Smooth muscle cell (in vitro differentiated cells): ENCODE measurements around the gene C6orf141. TPM values are rescaled to one million over a fixed set of nuclear protein-coding genes. Genes with fewer than 3 reads are reported as not detected.

Experiments used
- DNase-seq: peaks from one replicate; lab custom pipeline; 2025; ENCODE audit not compliant: unreplicated experiment; lab: John Stamatoyannopoulos, UW
- H2AFZ ChIP-seq: fragments of 200-600 bp; sonication (generic); 2 replicates; pipeline ENCODE4 v1.6.0; 2016; ENCODE audit warnings: antibody characterized with exemption, low read depth, mild to moderate bottlenecking
- H3F3A ChIP-seq: fragments of 200-600 bp; sonication (generic); 2 replicates; pipeline ENCODE4 v1.6.0; 2017; ENCODE audit warnings: antibody characterized with exemption, low read depth
- H3K27ac ChIP-seq: fragments of 200-600 bp; sonication (generic); 2 replicates; pipeline ENCODE4 v1.5.1; 2016; ENCODE audit warnings: low read depth, mild to moderate bottlenecking
- H3K27me3 ChIP-seq: fragments of 200-600 bp; sonication (generic); 2 replicates; pipeline ENCODE4 v1.6.1; 2016; ENCODE audit warnings: low read depth, mild to moderate bottlenecking
- H3K36me3 ChIP-seq: fragments of 200-600 bp; sonication (generic); 2 replicates; pipeline ENCODE4 v1.5.1; 2016; ENCODE audit warnings: low read depth
- H3K4me1 ChIP-seq: fragments of 200-600 bp; sonication (generic); 2 replicates; pipeline ENCODE4 v1.5.1; 2016; ENCODE audit warnings: low read depth
- H3K4me2 ChIP-seq: fragments of 200-600 bp; sonication (generic); 2 replicates; pipeline ENCODE4 v1.6.0; 2016; ENCODE audit warnings: mild to moderate bottlenecking
- H3K4me3 ChIP-seq: fragments of 200-600 bp; sonication (generic); 2 replicates; pipeline ENCODE4 v1.5.1; 2016; ENCODE audit warnings: mild to moderate bottlenecking
- H3K79me2 ChIP-seq: fragments of 200-600 bp; sonication (generic); 2 replicates; pipeline ENCODE4 v1.6.0; 2016; ENCODE audit warnings: low read depth, mild to moderate bottlenecking
- H3K9ac ChIP-seq: fragments of 200-600 bp; sonication (generic); 2 replicates; pipeline ENCODE4 v1.6.0; 2016; ENCODE audit warnings: low read depth
- H3K9me3 ChIP-seq: fragments of 200-600 bp; sonication (generic); replicated peaks from 2 replicates; pipeline ENCODE4 v1.5.1; 2016; ENCODE audit warnings: low read depth
- H4K20me1 ChIP-seq: fragments of 200-600 bp; sonication (generic); 2 replicates; pipeline ENCODE4 v1.6.0; 2016; ENCODE audit warnings: low read depth
- WGBS: methylation state at CpG from one replicate; pipeline ENCODE4 v1.1.7; 2016; ENCODE audit warnings: low lambda C conversion rate; 5-methylcytosine and 5-hydroxymethylcytosine counted together
- polyA plus RNA-seq: library from polyadenylated mRNA; unstranded; fragments of >200 nt; fragmentation: Nextera tagmentation; extraction: Ambion mirVana; gene quantifications from 2 replicates; pipeline ENCODE4 v1.2.1, GENCODE V29; 2016
- total RNA-seq: library from RNA; depleted of rRNA; stranded (reverse); fragments of >200 nt; gene quantifications from 2 replicates; pipeline ENCODE4 v1.2.3, GENCODE V29; 2014
- TF ChIP-seq, protein P1 (sequence below): fragments of 200-600 bp; sonication (generic); IDR thresholded peaks from 2 replicates; pipeline ENCODE4 v1.5.1; 2017; ENCODE audit warnings: borderline replicate concordance, mild to moderate bottlenecking, antibody characterized with exemption; ENCODE audit not compliant: insufficient read depth, poor library complexity, severe bottlenecking

Gene C6orf141
- total and polyA plus RNA-seq, 2 experiments from 2014 or later = 1.5 to 4.1 TPM

GRCh38 chr6:49509342-49509741 is 41.1 kb upstream of the C6orf141 start:
- no peaks in the 10 kb centered on the region for H3K9me3 ChIP-seq
- H2AFZ ChIP-seq = no peak overlapping the region
- no peaks in the 10 kb centered on the region for H4K20me1 ChIP-seq
- H3K4me3 ChIP-seq = no peak overlapping the region
- no peak for DNase-seq
- no peaks in the 10 kb centered on the region for H3K36me3 ChIP-seq
- 84% methylated on average over 3 of the region's 3 CpGs for WGBS
- H3K9ac ChIP-seq = no peak overlapping the region
- no peaks in the 10 kb centered on the region for H3K27me3 ChIP-seq
- H3F3A ChIP-seq = no peaks in the 10 kb centered on the region
- no peak overlapping the region for H3K4me2 ChIP-seq
- no peaks in the 10 kb centered on the region for H3K4me1 ChIP-seq
- TF ChIP-seq, protein P1, sequence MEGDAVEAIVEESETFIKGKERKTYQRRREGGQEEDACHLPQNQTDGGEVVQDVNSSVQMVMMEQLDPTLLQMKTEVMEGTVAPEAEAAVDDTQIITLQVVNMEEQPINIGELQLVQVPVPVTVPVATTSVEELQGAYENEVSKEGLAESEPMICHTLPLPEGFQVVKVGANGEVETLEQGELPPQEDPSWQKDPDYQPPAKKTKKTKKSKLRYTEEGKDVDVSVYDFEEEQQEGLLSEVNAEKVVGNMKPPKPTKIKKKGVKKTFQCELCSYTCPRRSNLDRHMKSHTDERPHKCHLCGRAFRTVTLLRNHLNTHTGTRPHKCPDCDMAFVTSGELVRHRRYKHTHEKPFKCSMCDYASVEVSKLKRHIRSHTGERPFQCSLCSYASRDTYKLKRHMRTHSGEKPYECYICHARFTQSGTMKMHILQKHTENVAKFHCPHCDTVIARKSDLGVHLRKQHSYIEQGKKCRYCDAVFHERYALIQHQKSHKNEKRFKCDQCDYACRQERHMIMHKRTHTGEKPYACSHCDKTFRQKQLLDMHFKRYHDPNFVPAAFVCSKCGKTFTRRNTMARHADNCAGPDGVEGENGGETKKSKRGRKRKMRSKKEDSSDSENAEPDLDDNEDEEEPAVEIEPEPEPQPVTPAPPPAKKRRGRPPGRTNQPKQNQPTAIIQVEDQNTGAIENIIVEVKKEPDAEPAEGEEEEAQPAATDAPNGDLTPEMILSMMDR = no peak
- H3K27ac ChIP-seq = no peak overlapping the region
- H3K79me2 ChIP-seq = no peaks in the 10 kb centered on the region

- TF ChIP-seq, protein P1 = no peak
- Histone ChIP-seq H3F3A (no peaks in the 10 kb centered on the region), H3K9ac (no peak overlapping the region), H3K36me3 (no peaks in the 10 kb centered on the region), H4K20me1 (no peaks in the 10 kb centered on the region), H3K4me3 (no peak overlapping the region), H3K4me1 (no peaks in the 10 kb centered on the region), H3K27ac (no peak overlapping the region), H3K27me3 (no peaks in the 10 kb centered on the region), H3K4me2 (no peak overlapping the region), H2AFZ (no peak overlapping the region), H3K79me2 (no peaks in the 10 kb centered on the region), H3K9me3 (no peaks in the 10 kb centered on the region)
- WGBS = 95% methylated on average over 2 of the region's 2 CpGs
- DNase-seq = no peak
Measured at GRCh38 chr6:49513153-49513989, 37.1 kb upstream of the C6orf141 start.

GRCh38 chr6:49514571-49515484 is 35.6 kb upstream of the C6orf141 start:
- H2AFZ ChIP-seq = no peak overlapping the region
- H3K27me3 ChIP-seq = no peaks in the 10 kb centered on the region
- no peaks in the 10 kb centered on the region for H3K79me2 ChIP-seq
- H3K27ac ChIP-seq = no peak overlapping the region
- DNase-seq = no peak
- H3K9ac ChIP-seq = no peak overlapping the region
- no peaks in the 10 kb centered on the region for H3K4me1 ChIP-seq
- H3K4me2 ChIP-seq = no peak overlapping the region
- no peak overlapping the region for H3K4me3 ChIP-seq
- no peaks in the 10 kb centered on the region for H3K9me3 ChIP-seq
- WGBS = 77% methylated on average over 8 of the region's 8 CpGs
- H4K20me1 ChIP-seq = no peaks in the 10 kb centered on the region
- TF ChIP-seq, protein P1 = no peak
- no peaks in the 10 kb centered on the region for H3K36me3 ChIP-seq
- H3F3A ChIP-seq = no peaks in the 10 kb centered on the region
